HG02759 (cell line): ENCODE measurements around the gene PACRG.

Source experiments
- ATAC-seq: cut with Tn5 transposase; IDR thresholded peaks from one replicate; pipeline ENCODE4 v1.9.1; 2021; ENCODE audit warnings: mild to moderate bottlenecking, moderate library complexity; ENCODE audit not compliant: unreplicated experiment

The PACRG gene

DNA sequence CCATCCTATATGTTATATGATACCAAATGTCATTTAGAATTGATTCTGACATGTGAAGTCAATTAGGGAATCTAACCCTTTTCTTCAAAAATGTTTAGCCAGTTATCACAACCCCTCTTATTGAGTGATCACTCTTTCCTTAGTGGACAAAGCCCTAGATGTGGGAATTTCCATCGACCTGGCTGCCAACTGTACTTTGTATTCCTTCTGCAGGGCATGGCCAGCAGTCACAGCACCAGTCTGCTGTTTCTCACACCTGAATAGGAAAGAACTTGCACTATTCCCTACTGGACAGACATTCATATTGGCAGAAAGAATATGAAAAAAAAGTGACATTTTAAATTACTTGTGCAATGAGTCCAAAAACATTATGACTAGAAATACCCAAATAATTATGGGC, 271.0 kb downstream of the PACRG start:
- no peak for ATAC-seq

DNA sequence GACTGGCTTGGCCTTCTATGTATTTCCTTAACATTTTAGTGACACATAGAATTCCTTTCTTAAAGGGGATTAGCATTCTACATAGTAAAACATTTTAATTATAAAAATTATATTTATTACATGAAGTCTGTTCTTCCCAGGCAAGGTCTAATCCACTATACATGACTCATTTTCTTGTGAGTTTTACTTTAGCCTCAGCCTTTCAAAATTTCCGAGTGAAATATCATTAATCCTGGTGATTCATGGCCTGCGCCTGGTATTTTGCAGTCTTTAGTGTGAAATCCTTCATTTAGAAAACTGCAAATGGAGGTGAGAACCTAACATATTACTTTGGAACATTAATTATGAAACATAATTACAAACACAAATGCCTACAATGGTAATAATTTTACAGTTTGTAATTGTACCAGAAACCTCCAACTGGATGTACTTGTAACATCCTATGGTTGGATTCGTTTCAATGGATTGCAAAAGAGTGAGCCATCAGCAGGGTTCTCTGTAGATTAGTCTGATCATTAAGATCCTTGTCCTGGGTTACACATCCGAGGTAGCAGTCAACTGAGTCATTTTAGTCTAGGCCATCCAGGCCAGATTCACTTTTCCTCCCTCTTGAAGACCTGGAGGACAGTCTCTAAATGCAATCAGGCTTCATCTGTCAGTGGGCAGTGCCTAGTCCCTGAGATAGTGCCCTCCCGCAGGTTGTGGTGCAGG, 272.0 kb downstream of the PACRG start:
- ATAC-seq: no peak

DNA sequence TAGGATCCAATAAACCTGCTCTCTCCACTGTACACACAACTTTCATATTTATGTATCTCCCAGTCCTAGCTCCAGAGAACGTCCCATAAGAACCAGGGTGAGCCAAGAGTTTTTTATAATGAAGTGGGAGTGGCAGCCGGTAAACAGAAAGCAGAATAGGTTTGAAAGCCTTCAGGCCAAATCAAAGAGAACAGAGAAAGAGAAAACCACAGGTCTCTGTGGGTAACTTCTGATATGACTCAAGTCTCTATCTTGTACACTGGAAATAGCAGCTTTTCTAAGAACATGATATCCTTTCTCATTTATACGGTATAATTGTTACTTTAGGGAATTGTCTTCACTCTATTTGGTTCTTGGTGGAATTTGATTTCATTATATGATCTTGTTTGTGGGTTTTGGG, 273.6 kb downstream of the PACRG start:
- ATAC-seq: peak; percentile 82

DNA sequence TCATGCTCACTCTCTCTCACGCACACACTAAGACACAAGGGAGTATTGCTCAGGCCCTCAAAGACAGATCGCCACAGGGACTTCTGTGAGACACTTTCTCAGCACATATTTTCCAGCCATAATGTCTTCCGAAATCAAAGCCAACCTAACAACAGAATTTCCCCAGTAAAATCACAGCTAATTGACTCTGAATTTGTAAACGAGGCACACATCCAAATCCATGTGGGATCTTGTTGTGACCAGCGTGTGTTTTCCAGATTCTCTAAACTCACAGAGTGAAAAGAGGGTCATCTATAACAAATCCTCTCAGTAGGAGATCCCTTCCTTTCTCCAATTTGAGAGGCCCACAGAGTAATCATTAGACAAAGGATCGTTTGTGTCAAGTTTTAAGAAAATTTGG, 280.4 kb downstream of the PACRG start:
- ATAC-seq: no peak

DNA sequence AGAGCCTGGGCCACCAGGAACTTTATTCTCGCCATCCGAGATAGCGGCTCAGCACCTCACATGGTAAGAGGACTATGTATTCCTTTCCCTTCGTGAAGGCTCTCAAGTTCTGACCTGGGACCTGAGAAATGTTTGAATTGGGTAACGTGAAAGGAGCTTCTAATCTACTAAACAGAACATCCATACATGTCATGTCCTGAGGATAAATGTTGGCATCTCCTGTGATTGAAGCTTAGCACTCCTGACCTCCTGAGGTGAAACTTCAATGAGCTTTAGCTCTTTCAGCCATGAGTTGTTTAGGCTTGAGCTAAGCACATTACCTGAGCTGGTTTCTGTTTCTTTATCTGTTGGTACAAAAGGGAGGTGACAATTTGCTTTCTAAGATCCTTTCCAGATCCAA, 280.9 kb downstream of the PACRG start:
- no peak for ATAC-seq

GRCh38 chr6:163010145-163010544, 282.4 kb downstream of the PACRG start:
- ATAC-seq: no peak

- no peak for ATAC-seq
These were observed 287.0 kb downstream of the PACRG start for GRCh38 chr6:163014736-163015135.

- no peak for ATAC-seq
These were observed 290.0 kb downstream of the PACRG start for GRCh38 chr6:163017801-163018200.

- ATAC-seq: no peak
These were observed 292.2 kb downstream of the PACRG start for GRCh38 chr6:163019926-163020325.

GRCh38 chr6:163021054-163021453, 293.3 kb downstream of the PACRG start:
- no peak for ATAC-seq

GRCh38 chr6:163023700-163024099, 295.9 kb downstream of the PACRG start:
- no peak for ATAC-seq

DNA sequence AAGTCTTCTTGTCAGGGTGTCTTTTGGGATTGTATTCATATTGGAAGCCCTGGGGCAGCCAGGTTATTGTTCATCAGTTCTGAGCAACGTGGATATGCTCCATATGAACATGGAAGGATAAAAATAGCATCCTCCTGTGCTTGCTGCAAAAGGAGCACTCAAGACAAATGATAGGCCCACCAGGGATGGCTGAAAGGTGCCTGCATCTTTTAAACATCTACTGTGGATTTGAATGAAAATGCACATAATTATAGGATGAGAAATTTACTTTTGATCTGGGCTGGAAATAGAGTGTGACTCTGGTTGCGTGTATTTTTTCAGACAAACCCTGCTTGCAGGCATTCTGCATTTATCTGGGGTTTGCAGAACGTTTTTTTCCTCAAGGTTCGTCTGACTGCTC, 299.1 kb downstream of the PACRG start:
- no peak for ATAC-seq

- ATAC-seq: no peak
These were observed 303.2 kb downstream of the PACRG start for GRCh38 chr6:163030980-163031379.

- no peak for ATAC-seq
These were observed 304.2 kb downstream of the PACRG start for GRCh38 chr6:163031931-163032330.

DNA sequence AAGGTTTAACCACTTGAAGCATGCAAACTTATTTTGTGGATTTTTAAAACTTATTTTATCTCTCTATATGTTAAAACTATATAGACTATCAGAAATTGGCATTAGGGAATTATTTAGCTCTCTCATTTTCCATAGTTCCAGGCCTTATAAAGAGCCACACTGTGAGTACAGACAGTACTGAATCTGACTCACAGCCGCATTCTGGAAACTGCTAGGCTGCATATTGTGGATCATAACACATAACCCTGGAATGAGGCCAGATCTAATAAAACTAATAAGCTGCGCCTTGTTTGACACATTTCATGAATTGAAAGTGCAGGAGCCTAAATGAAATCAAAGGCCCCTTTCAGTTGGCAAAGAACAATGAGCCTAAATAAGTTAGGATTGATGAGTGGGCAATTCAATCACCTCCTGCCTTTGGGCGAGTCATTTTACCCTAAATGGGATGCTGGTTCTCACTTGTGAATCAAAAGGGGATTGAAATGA, 308.4 kb downstream of the PACRG start:
- no peak for ATAC-seq

DNA sequence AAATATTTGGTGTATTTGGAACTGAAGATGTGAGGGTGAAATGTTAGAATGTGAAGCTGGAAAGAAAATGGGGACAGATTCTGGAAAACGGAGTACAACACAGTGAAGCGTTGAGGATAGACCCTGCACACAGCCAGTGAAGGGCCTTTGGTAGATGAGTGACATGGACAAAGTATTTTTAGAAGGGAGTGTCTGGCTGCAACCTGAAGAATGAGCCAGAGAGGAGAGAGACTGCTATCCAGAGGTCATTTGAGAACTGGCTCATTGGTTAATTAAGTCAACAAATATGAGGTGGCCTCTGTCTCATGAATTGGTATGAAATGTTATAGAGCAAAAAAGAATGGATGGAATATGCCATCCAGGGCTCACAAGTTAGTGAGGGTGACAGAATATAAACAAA, 310.5 kb downstream of the PACRG start:
- ATAC-seq: no peak

DNA sequence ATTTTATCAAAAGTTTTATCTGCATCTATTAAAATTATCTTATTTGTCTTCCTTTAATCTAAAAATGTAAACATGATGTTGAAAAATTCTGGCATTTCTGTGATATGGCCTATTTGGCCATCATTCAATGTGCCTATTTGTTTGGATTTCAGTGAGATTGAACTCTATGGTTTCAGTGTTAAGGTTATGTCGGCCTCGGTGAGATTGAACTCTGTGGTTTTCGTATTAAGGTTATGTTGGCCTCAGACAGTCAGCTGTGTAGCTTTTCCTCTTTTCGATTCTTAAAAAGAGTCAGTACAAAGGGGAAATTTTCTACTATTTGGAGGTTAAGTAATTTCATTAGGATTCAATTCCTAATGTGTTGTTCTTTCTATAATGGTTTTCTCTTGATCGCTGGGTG, 320.6 kb downstream of the PACRG start:
- ATAC-seq: no peak

DNA sequence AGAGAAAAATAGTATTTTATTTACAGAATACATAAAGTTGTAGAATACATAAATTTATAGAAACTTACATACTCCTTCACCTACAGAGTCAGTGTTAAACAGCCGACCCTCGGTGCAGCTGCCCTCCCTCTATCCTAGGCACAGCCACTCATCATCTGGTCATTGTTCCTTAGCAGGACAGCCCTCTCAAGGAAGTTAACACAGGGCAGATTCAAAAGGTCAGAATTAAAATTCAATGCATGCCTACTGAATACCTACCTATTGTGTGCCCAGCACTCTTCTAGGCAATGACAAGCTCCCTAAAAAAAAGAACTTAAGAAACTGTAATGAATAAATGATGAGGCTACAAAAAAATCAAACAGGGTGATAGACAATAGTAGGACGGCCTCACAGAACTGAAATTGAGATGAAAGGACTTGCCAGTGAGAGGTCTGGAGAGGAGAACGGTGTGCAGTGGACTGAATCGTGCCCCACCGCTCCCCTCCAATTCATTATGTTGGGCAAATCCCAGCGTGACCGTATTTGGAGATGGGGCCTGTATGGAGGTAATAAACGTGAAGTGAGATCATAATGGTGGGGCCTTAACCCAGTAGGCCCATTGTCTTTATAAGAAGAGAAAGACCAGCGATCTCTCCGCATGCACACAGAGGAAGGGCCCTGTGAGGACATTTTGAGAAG, 326.0 kb downstream of the PACRG start:
- ATAC-seq: no peak

- no peak for ATAC-seq
These were observed 326.9 kb downstream of the PACRG start for GRCh38 chr6:163054641-163055040.

GRCh38 chr6:163057260-163057659, 329.5 kb downstream of the PACRG start:
- ATAC-seq: no peak

DNA sequence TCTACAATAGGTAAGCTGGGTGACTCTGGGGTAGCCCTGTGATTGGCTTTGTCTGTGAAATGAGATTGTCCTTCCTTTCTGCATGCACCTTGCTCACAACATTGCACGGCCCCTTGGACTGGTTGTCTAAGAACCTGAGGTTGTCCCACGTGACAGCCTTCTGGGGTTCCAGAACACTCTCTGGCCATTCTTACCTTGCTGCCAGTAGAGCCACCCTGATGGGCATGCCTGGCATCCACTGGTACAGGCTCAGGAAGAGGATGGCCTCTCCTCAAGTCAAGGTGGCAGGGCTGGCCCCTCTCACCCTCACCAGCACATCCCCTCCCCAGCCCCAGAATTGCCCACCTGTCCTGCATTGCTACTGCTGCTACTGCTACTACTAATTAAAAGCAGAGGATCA, 335.0 kb downstream of the PACRG start:
- no peak for ATAC-seq

DNA sequence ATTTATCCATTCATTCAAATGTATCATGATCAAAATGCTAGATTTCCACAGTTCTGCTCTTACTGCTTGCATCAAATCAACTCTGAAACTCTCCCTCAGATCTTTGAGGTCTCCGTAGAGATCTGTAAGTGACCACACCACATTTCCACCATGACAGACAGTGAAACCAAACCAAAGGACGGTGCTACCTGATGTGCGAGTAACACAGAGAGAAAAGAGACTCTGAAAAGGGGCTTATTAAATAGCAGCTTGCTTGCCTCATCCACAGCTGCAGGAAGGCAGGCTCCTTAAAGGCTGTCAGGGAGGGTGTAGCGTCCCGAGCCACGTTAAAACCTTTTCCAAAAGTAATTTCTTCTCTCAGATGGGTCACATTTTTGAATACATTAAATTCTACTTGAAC, 335.8 kb downstream of the PACRG start:
- no peak for ATAC-seq

- no peak for ATAC-seq
These were observed 336.6 kb downstream of the PACRG start for GRCh38 chr6:163064397-163064796.
